GM21825 (cell line): ENCODE results near the gene NPIPB8.
"Not testable (repeated sequence)": the region's sequence is repeated elsewhere in the genome, so short reads cannot be mapped to it uniquely, and the experiment has no call there.

Experiments used
- ATAC-seq: cut with Tn5 transposase; IDR thresholded peaks from one replicate; pipeline ENCODE4 v1.9.1; 2021; ENCODE audit warnings: mild to moderate bottlenecking, moderate library complexity; ENCODE audit not compliant: unreplicated experiment

Gene NPIPB8

DNA sequence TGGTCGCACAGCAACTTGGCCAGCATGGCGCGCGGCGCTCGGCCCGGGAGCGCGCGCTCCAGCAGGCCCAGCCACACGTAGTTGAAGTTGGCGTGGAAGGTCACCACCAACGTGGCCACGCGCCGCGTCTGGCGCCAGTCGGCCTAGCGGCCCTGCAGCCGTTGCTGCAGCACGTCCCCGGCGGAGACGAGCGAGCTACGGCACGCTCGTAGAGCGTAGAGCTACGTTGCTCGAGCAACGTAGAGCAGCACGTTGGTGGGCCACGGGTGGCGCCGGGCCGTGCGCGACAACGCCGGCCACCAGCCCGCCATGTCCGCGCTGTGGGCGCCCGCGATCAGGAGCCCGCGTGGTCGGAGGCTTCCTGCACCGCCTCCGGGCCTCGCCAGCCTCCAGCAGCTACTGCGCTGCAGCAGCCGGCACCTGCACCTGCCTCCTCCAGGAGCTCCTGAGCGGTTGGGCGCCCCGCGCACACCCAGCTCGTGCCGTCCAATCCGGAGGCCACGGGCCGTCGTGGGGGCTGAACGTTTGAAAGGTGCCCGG, 14.6 kb upstream of the NPIPB8 start:
- no peak for ATAC-seq

GRCh38 chr16:28630905-28631304, 7.0 kb upstream of the NPIPB8 start:
- ATAC-seq, result not testable (repeated sequence)

DNA sequence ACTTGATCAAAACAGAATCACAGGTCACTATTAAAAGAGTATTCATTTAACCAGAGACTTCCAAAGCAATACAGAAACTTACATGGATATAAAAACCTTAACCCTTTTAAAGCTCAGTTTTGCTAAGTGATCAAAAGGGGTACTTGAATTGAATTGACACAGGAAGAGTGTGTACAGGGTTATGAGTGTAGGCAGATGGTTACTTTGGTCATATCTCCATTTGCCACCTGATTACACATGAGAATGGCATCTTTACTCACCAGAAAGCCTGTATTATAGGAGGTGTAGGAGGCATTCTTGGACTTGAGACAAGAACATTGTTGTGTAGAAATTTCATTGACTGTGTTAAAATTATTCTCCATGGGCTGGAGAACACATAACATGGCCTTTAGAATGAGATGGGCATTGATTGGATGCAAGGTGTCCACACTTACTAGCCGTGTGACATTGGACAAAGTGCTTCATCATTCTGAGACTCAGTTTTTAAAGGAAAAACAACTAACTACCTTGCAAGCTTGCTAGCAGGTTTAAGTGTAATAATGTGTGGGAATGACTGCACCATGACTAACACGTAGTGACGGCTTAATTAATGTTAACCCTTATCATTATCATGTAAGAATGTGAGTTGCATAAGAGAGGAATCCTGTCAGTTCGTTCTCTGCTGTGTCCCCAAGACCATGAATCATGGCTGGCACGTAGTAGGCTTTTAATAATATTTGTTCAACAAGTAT, 1.6 kb upstream of the NPIPB8 start:
- ATAC-seq, result not testable (repeated sequence)

DNA sequence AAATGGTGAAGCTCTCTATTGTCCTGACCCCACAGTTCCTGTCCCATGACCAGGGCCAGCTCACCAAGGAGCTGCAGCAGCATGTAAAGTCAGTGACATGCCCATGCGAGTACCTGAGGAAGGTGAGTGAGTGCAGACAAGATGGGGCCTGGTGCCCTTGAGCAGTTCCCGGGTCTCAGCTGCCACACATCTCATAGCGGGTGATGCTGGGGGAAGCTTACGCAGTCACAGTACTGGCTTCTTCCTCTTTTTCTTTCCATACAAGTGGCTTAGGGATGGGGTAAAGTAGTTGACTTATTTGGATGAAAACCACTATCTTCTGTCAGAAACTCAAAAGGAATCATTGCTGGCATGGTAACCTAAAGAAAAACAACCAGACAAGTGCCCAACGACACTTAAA, 494 bp downstream of the NPIPB8 start:
- ATAC-seq, result not testable (repeated sequence)

DNA sequence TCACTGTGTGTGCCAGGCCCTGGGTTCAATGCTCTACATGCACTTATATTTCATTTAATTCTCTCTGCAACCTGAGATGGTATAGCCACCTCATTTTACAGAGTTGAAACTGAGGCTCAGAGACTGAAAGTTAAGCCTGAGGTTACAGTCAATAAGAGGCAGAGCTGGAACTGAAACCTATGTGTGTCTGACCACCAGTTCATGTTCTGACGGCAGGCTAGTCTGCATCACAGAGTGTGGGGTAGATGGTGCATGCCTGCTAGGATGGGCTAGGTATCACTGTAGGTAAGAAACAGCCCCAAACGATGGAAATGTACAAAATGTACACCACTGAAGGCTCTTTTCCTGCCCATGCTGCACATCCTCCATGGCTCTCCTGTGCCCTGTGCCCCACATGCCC, 2.1 kb downstream of the NPIPB8 start:
- ATAC-seq, result not testable (repeated sequence)

GRCh38 chr16:28666264-28666663, 28.4 kb downstream of the NPIPB8 start:
- ATAC-seq, result not testable (repeated sequence)

DNA sequence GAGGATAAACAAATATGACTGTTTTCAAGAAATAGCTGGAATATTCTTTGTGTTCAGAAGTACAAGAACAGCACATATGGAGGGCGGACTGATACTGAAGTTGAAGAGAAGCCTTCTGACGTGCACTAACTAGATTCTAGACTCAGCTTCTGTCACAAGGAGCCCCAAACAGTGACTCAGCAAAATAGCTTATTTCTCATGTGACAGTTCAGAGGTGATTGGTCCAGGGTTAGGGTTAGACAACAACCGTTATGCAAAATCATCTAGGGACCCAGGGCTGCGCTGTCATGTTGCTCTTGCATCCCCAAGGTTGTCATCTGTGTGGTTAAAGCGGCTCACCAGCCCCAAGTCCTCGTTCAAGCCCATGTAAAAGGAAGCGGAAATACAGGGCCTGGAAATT, 29.6 kb downstream of the NPIPB8 start:
- ATAC-seq, result not testable (repeated sequence)

DNA sequence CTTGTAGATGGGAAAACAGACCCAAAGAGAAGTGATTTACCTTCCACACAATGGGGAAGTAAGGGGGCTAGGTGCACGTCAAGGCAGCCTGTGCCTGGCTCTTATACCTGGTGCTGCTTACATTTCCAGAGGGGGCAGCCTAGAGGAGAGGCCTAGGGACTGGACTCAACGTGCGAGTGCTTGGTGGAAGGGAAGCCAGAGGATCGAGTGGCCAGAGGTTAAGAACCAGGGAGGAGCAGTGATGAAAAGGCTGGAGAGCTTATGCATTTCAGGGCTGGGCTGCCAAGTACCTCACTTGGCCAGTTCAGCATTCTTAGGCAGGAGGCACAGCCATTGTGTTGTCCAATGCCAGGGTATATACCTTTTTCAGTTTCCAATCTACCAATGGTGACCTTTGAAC, 30.3 kb downstream of the NPIPB8 start:
- not testable (repeated sequence) for ATAC-seq

- ATAC-seq, result not testable (repeated sequence)
Measured at GRCh38 chr16:28688327-28688952, 50.6 kb downstream of the NPIPB8 start.

DNA sequence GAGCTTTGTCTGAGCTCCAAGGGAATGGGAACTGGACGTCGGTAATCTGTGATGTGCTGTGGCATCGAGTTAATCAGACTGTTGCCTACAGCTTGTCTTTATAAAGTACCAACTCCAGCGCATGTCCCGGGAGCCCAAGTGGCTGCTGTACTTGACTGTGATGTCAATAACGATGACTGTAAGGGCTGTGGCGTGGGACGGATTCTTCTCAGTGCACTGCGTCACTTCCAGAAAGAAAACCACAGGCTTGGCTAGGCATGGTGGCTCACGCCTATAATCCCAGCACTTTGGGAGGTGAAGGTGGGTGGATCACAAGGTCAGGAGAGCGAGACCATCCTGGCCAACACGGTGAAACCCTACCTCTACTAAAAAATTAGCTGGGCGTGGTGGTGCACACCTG, 51.6 kb downstream of the NPIPB8 start:
- ATAC-seq, result not testable (repeated sequence)

GRCh38 chr16:28691722-28692121, 53.9 kb downstream of the NPIPB8 start:
- ATAC-seq, result not testable (repeated sequence)

DNA sequence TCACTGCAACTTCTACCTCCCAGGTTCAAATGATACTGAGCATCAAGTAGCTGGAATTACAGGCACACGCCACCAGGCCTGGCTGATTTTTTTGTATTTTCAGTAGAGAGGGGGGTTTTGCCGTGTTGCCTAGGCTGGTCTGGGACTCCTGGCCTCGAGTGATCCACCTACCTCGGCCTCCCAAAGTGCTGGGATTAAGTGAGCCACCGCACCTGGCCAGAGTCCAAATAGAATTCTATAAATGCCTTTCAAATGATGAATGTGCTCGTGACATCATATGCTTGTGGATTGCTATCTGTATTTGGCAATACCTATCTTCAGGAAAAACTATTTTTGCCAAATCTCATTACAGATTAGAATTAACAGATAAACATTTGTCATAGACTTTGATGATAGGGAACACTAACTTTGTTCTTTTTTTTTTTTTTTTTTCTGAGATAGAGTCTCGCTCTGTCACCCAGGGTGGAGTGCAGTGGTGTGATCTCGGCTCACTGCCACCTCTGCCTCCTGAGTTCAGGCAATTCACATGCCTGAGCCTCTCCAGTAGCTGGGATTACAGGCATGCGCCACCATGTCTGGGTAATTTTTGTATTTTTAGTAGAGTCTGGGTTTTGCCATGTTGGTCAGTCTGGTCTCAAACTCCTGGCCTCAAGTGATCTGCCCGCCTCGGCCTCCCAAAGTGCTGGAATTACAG, 55.5 kb downstream of the NPIPB8 start:
- not testable (repeated sequence) for ATAC-seq

DNA sequence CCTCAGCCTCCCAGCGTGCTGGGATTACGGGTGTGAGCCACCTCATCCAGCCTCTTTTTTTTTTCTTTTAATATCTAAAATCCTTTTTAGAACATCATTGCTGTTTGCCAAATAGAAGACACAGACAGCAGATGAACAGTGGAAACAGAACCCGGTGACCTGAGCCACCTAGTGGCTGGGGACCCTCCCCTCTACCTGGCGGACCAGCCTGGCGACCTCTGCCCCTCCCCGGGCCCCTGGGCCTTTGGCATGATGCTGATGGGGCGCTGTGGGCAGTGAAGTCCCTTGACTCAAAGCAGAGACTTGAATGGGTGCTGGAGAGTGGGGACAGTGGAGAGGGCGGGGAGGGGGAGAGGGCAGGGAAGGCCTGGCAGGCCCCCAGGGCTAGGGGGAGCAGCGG, 61.9 kb downstream of the NPIPB8 start:
- not testable (repeated sequence) for ATAC-seq

- ATAC-seq, result not testable (repeated sequence)
Measured at GRCh38 chr16:28700349-28700748, 62.5 kb downstream of the NPIPB8 start.

DNA sequence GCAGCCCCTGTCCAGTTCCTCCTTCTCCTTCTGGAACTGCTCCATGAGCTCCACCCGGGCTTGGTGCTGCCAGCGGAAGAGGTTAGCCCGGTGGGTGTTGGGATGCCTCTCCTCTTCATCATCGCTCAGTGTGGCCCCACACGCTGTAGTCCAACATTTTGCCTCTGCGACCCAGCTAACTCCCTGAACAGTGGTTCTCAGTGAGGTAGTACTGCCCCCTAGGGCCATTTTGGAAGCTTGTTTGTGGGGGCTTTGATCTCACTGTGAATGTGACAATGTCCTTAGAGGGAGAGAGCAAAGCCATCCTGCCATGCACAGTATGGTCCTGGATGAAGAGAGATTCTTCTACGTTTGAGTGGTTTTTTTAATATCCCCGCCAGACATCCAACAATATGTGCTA, 63.5 kb downstream of the NPIPB8 start:
- ATAC-seq, result not testable (repeated sequence)

DNA sequence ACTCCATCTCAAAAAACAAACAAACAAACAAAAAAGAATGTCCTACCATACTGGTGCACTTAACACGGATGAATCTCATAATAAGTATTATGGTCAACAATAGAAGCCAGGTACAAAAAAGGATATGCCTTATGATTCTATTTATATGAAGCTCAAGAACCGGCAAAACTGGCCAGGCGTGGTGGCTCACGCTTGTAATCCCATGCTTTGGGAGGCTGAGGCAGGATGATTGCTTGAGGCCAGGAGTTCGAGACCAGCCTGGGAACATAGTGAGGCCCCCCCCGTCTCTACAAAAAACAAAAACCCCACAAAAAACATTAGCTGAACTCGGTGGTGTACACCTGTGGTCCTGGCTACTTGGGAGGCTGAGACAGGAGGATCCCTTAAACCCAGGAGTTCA, 66.4 kb downstream of the NPIPB8 start:
- ATAC-seq, result not testable (repeated sequence)
